Stimulated activated CD4-positive, alpha-beta T cell treated with anti-CD3 and anti-CD28 coated beads, Interleukin-15, amount 100 ng/mL, for 1 hour (primary cell): ENCODE data around the gene GAS7.

ENCODE experiments used
- DNase-seq, 2 donors: peaks; one replicate each; pipeline ENCODE4 v3.0.0-alpha.2; 2020; ENCODE audit warnings: low read depth in 1 of 2, low spot score in 1 of 2

The GAS7 gene

DNA sequence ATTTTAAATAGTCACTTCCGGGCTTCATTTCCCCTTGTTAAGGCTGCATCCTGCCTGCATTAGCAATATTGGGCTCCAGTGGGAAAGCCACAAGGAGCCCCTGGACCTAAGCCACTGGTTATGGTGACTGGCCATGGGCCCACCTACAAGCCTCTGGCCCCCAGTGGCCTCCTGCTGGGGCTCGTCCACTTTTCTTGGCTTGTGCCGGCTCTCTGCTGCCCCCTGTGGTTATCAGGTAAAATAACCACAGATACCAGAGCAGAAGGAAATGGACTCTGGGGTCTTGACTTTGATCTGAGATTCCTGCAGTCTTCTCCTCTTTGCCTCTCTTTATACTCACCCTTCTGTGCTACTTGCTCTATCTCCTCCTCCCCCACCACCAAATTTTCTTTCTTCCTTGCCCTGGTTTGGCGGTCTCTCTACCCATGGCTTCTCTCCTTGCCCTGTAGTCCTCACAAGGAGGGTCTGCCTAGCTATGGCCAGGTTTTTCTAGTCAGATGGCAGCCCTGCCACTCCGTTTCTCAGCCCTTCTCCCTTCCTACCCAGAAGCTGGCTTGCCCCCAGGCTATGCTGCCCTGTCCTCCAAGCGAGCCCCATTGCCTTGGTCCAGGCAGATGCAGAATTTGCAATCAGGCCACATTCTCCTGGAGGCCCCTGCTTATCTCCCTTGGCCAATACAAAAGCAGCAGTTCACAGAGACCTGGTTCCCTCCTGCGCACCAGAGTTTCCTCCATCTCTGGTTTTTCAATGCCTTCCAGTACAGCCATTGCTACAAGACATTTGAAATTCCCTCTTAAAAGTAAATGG lies 210.4 kb downstream of the GAS7 start:
- DNase-seq, result peak in 1 of 2 donors; percentile 2

DNA sequence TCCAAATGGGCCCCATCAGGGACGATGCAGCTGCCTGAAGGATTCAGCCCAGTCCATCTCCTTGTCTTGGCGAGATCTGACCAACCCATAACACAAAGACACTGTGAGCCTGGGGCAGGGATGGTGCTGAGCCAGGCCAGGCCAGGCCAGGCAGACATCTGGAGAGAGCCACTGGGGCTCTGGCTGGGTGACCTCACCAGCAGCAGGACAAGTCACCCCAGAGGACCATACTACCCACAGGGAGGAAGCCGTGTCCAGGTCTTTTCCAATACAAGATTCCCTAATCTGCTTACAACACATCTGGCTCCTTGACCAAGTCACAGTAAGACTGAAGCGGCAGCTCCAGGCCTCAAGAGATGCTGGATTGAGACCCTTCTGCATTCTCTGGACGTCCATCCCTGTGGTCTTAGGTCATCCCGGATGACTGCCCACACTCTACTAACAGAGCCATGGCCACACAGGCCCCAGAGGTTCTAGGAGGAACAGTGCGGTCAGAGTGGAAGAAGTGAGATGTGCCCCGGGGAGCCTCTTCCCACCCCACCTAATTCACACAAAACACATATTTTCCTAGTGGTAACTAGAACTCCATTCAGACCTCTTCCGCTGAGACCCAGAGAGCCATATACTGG lies 211.5 kb downstream of the GAS7 start:
- no peak for DNase-seq

DNA sequence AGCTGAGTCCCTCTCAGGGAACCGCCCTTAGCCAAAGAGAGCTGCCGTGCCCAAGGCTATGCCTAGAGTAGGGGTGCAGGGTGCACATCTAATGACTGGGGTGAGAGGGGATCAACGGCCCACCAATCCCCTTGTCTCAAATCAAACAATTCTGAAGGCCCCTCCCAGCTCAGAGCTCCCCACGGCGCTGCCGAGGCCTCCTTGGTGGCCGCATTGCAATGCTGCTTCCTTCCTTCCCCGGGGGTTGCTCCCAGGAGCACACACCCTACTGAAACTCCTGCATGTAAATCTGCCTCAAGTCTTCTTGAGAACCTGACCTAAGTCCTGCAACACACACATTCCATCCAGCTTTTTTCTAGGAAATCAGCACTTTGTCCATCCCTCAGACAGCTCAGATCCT lies 212.8 kb downstream of the GAS7 start:
- no peak for DNase-seq

DNA sequence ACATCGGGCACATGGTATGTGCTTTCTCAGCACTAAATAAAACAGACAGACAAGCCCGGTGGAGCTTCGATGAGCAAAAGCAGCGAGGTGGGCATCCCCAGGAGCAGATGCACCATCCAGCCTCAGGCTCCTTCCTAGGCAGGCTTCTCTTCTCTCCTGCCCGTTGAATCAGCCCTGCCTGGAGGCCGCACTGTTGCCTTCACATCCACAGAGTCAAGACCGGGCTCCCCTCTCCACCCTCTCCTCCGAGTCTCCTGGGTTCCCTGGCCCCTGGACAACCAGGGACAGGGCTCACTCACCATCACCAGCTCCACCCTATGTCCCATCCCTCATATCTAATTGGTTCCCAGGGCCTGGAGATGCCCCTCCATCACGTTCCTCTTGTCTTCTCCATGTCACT lies 213.6 kb downstream of the GAS7 start:
- DNase-seq, result no peak

DNA sequence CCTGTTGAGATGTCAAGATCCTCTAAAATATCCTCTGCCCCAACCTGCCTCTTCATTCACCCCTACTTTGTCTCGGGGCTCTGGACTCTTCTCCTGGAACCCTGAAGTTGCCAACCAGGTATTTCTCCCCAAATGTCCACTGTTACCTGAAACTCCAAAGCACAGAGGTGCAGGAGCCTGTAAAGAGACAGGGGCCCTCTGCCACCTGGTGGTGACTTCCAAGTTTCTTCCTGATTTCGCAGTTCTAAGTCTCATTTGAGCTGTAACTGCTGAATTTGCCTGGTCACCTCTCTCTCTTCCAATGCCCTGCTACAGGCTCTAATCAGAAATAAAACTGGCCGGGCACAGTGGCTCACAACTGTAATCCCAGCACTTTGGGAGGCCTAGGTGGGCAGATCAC lies 216.2 kb downstream of the GAS7 start:
- DNase-seq, result no peak

DNA sequence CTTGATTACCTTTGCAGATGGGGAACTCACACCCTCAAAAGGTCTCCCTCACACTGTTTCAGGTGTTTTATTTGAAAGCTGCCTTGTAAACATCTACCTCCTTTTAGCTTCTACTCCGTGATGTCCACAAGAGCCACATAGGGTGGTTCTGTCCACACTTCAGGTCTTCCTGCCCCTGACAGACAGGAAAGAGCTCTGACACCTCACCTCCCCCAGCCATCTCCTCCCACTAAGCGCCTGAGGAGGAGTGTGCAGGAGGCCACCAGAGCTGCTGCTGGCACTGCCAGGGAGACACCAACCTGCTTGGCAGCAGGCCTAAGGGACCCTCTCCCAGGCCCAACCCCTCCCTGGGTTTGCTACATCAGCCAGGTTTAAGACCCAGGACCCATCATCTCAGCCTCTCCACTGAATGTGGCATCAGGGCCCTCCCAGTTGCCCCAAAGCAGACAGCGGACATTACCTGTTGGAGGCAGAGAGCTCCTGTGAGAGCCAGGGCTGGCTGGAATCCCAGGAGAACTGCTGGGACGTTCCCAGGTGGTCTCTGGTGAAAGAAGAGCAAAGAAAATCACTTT lies 217.0 kb downstream of the GAS7 start:
- DNase-seq, result no peak

DNA sequence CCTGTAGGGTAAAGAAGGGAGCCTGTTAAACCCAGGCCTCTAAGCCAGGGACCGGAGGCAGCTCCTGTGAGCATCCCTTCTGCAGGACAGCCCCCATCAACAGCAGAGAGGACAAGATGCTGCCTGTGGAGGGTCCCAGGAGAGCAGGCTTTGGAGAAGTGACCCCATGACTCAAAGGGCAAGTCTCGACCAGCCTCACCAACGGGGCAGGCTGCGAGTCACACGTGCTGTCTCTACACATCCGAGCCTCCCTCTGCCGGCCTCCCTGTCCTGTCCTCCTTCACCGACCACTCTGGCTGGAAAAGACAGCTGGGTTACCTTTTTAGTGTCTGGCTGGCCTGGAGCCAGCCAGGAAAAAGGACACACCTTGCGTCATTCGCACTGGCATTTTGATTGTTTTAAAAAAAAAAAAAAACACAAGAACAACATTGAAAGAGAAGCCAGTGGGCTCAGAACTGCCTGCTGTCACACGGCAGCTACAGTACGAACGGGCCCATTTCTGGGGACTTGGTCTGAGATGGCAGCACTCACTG lies 218.9 kb downstream of the GAS7 start:
- DNase-seq, result no peak

DNA sequence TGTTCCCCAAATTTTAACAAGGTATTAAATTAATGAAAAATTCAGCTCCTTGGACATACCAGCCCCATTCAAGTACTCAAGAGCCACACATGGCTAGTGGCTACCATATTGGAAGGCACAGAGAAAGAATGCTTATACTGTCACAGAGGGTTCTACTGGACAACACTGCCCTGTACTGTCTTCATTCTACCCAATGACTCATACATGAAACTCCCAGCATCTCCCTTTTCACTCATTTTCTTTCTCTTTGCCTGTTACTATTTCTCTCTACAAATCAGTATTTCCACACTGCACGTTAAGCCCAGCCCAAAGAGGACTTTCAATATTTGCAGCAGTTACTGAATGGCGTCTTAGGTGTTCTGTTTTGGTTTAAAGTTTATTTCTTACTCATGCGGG lies 221.2 kb downstream of the GAS7 start:
- no peak for DNase-seq

DNA sequence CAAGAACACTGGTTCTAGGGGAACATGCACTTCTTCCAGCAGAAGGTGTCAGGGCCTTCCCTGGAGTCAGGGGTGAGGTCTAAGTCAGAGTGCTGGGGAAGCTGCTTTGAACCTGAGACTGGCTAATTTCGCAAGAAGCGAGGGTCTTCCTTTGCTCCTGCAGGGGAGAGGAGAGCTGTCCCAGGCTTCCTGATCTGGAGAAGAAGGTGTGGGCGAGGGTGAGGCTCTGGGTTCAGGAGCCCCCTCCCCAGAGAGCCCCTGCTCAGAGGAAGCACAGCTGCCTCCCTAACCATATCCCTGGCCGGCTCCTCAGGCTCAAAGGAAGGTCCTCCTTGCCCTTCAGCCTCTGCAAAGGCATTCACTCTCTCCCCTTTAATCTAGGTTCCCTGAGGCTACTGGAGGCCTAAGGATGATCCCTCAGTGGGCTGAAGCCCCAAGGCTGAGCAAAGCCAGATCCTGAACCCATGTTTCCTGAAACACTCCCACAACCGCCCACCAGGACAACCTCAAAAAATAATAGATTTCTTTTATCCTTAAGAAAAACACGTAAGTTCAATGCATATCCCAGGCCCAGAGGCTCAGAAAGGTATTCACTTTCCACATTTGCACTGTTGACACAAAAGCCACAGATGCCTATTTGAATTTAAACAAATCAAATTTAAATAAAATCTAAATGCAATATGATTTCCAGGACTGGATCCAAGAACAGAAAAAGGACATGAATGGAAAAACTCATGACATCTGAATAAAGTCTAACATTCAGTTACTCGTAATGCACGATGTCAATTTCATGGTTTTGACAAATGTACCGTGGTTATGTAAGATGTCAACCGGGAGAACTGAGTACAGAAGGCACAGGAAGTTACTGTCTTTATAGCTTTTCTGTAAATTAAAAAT lies 221.9 kb downstream of the GAS7 start:
- DNase-seq, result no peak

DNA sequence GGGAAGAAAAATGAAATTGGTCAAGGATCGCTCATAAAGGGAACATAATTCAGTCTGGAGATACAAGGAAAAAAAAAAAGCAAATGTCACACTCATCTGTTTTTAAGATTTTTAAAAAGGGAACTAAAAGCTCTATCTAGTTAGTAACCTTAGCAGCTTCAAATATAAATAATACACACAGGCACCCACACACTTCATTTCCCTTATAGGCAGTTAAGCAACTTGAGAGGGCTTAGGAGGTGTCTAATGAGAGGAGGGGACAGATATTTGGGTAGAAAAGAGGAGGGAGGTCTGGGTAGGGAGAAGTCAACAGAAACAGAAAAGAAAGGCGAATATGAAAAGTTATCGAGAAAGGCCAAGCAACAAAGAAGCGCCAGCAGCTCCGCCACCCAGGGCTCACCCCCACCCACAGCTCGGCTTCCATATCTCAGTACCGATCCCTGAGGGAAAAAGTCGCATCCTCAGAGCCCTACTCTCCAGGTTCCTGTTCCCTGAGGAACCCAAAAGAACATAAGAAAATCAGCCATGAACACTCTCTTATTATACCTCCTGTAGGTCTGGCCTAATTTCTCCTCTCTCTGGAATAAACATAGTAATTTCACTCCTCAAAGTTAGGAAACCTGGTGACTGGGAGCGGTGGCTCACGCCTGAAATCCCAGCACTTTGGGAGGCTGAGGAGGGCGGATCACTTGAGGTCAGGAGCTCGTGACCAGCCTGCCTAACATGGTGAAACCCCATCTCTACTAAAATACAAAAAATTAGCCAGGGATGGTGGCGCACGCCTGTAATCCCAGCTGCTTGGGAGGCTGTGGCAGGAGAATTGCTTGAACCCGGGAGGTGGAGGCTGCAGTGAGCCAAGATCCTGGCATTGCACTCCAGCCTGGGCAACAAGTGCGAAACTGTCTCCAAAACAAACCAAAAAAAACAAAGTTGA lies 223.7 kb downstream of the GAS7 start:
- DNase-seq, result no peak

DNA sequence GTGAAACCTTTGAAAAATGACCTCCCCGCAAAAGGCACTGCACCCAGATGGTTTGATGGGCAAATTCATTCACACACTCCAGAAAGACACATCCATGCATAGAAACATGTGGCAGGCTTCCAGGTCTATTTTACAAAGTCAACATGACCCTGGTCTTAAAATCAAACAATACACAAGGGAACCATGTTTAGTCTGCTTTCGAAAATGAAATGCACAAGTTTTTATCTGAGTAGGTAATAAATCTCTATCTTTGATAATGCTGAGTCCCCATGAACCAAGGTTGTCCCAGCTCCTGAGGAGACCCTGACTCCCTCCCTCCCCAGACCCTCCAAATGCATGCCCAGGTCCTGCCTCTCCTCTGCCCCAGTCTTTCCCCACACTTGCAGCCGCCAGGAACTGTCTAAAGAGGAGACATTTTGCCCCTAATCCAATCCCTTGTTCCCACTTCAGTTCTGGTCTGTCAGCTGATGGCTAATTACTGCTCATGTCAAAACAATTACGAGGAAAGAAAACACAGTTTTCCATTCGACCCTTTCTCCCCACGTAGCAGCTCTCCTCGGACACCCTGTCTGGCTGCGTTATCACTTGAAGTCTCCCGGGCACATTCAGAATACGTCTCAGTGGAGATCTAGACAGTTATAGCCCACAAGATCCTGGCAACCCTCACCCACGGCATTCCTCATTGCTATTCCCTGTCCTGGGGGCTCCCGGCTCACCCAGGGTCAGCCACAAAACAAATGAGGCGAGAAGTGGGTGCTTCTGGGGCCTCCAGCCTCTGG lies 224.5 kb downstream of the GAS7 start:
- DNase-seq, result no peak

DNA sequence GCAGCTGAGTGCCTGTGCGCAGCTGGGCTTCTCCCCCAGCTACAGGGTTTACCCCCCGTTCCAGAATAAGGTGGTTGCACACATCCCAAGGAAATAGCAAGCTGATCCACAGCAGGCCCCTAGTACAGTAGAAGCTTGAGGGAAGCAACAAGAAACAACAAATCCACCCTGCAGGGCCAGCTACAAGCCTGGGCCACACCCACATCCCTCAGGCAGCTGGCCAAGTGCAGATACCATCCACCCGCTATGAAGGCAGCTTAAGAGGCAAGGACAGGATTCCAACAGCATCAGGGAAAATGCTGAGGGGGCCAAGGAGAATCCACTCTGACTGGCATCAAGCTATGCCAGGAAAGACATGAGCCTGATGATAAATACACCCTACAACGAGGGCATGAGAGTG lies 226.4 kb downstream of the GAS7 start:
- DNase-seq, result no peak

DNA sequence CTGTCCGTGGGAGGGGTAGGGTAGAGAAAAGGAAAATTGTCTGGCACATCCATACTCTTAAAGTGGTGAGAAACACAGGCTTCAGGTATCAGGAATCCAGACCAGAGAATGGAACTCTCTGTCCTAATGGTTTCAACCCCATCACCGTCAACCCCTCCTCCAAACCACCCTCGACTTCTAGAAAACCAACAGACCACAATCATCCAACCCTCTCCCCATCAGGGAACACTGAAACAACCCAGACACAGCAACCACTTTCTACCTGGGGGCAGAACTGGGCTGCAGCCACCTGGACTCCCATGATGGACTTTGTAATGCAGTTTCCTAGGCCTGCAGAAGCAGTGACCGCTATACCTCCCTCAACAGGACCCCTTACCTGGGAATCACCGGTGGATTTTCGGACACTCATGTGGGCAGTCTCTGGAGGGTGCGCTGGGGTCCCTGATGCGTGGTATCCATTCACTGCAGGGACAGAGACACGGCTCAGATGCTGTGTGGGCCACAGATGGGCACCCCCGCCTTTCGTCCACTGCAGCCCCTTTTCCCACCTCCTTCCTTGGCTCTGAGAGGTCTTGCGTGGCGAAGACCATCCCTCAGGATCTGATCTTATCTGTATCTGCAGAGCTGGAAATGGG lies 229.0 kb downstream of the GAS7 start:
- no peak for DNase-seq

DNA sequence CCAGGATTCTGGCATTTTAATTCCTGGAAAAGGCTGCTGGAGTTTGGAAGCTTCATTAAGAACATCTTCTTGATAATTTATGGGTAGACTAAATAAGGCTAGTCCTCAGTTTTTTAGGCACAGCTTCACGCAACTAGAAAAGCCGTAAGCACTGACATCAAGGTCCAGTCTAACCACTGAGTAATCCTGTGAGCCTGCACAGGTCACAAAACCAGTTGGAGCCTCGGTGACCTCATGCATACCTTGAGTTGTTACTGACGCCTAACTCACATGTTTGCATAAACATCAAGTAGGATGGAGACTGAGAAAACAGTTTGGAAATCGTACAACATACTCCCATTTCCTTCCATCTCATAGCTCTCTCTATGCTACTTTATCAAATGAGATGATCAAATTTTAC lies 229.5 kb downstream of the GAS7 start:
- DNase-seq, result no peak

DNA sequence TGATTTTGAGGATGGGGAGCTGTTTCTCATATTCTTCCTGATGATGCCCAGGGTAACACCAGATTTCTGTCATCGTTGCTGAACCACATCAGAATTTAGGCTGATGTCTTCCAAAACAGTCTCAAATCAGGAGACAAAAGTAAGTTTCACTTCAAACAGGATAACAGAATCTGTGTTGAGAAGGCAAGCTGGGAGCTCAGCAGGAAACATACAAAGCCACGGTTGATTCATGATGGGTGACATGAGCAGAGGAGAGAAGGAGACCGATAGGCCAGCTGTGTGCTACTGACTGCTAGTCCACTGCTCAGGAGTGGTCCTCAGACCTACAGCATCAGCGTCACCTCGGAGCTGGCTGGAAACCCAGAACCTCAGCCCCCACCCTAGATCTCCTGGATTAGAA lies 230.4 kb downstream of the GAS7 start:
- DNase-seq, result no peak

DNA sequence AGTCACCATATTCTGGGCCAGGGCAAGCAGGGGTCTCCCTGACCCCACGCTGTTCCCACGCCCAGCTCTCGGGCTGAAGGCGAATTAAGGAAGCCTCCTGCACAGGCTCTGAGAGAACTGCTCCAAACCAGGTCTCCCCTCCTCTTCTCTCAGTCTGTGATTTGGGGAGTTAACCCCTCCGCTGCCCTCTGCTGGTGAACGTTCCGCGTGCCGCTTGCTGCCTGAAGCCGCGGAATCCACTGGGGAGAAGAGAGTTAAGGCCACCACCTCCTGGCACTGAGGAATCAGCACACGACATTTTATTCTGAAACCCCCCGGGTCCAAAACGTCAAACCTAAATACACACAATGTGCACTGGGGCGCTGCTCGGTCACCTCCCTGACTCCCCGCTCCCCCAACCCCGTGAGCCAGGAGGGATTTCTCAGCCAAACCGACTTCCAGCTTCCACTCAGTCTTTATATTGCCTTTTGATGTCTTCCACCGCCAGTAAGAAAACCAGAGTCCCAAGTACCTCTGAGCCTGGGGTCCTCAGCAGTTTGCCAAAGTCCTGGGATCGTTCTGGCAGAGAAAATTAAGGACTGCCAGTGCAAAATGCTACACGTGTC lies 238.9 kb downstream of the GAS7 start:
- DNase-seq, result no peak

DNA sequence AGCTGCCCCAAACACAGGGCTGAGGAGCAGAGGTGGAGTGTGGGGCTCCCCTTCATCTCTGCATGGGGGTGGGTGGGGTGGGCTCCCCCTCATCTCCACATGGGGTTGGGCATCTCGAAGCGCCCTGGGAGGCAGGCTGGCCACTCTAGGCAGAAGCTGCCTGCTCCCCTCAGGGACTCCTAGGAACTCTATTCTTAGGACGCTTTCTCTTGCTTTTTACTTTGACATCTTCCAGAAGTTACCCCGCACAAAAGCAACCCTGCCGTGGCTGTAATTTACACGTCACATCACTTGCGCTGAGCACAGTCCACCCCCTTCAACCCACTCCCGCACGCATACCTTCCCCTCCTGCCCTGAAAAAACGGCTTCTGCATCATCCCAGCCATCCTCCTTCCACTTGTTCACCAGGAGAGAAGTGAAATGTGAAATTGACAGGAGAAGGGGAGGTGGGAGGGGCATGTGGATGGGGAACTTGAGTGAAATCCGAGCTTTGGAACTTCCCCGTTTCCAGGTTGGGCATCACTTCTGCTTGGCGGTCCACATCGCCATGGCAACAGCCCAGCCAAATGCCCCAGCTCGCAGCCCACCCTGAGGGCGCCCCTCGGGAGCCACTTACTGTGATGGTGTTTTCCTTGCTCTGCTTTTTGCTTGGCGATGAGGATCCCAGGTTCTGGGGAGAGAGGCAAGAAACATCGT lies 239.7 kb downstream of the GAS7 start:
- no peak for DNase-seq

DNA sequence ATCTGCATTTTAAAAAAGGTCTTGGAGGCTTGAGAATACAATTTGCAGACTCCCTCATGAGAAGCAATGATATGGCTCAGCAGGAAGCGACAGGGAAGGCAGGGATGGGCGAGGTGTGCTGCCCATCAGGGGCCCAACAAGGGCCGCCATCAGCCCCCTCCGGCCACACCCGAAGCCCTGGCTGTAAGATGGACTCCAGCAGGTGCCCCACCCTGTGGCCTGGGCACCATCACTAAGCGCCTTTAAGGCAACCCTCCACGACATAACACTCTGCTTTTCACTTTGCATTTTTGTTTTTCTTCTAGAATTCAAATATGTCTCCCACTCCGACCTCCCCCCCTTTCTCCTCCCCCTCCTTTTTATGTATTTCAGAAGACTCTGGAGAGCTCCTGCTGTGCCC lies 241.2 kb downstream of the GAS7 start:
- no peak for DNase-seq
